Activated naive CD4-positive, alpha-beta T cell treated with anti-CD3 and anti-CD28 coated beads, Interleukin-2, amount 10 ng/mL, durations not matched to agents 7 days and 5 days (primary cell): ENCODE measurements around the gene NANOS3.

Experiments used
- CTCF ChIA-PET: fragments of 350-600 bp; sonication (Branson Sonifier 250); formaldehyde crosslinking; loops from one replicate; lab custom pipeline; 2021; ENCODE audit warnings: antibody characterized with exemption; lab: Charles Lee
- DNase-seq: peaks from one replicate; pipeline ENCODE4 v3.0.0-alpha.2; 2020
- H3K27ac Mint-ChIP-seq: one replicate; pipeline ENCODE4 v1.8.0; 2021; ENCODE audit warnings: mild to moderate bottlenecking, moderate library complexity, mixed read lengths
- H3K27me3 Mint-ChIP-seq: one replicate; pipeline ENCODE4 v1.8.0; 2021; ENCODE audit warnings: mild to moderate bottlenecking, mixed read lengths
- H3K36me3 Mint-ChIP-seq: one replicate; pipeline ENCODE4 v1.8.0; 2021; ENCODE audit warnings: mixed read lengths
- H3K4me1 Mint-ChIP-seq: one replicate; pipeline ENCODE4 v1.8.0; 2021; ENCODE audit warnings: mixed read lengths
- H3K4me3 Mint-ChIP-seq: one replicate; pipeline ENCODE4 v1.8.0; 2021; ENCODE audit warnings: mild to moderate bottlenecking, moderate library complexity, mixed read lengths
- H3K9me3 Mint-ChIP-seq: one replicate; pipeline ENCODE4 v1.8.0; 2021; ENCODE audit warnings: mixed read lengths

The NANOS3 gene

GRCh38 chr19:13864667-13865570 is 12.0 kb upstream of the NANOS3 start:
- Mint-ChIP-seq H3K27ac (no peak overlapping the region), H3K4me1 (peaks cover 39% of the 10 kb centered on the region), H3K9me3 (no peaks in the 10 kb centered on the region), H3K4me3 (peak overlapping the region; percentile 61), H3K27me3 (peaks cover 88% of the 10 kb centered on the region), H3K36me3 (peaks cover 2% of the 10 kb centered on the region)
- CTCF ChIA-PET = interaction anchor here (1.5 to 5.2 kb wide), 3 partner anchors 28 to 275 kb away, joined by 4 to 150 read pairs (median 15); no protein-coding TSS in a partner anchor
- peak; percentile 46 for DNase-seq

GRCh38 chr19:13865571-13866462 is 11.1 kb upstream of the NANOS3 start:
- CTCF ChIA-PET = interaction anchor here (5.2 kb wide), 1 partner anchor 80 kb away, joined by 150 read pairs; no protein-coding TSS in a partner anchor

GRCh38 chr19:13866463-13867046 is 10.4 kb upstream of the NANOS3 start:
- peaks cover 94% of the 10 kb centered on the region for H3K27me3 Mint-ChIP-seq
- no peak for DNase-seq
- peak overlapping the region; percentile 73 for H3K4me3 Mint-ChIP-seq
- H3K36me3 Mint-ChIP-seq = peaks cover 2% of the 10 kb centered on the region
- H3K27ac Mint-ChIP-seq = no peak overlapping the region
- peaks cover 27% of the 10 kb centered on the region for H3K4me1 Mint-ChIP-seq
- CTCF ChIA-PET = no interaction called here
- H3K9me3 Mint-ChIP-seq = no peaks in the 10 kb centered on the region

More at GRCh38 chr19:13865571-13866462, 11.1 kb upstream of the NANOS3 start:
- Mint-ChIP-seq H3K27me3 (peaks cover 88% of the 10 kb centered on the region), H3K9me3 (no peaks in the 10 kb centered on the region), H3K27ac (no peak overlapping the region), H3K4me3 (peak overlapping the region; percentile 73), H3K4me1 (peaks cover 35% of the 10 kb centered on the region), H3K36me3 (peaks cover 2% of the 10 kb centered on the region)
- peak; percentile 38 for DNase-seq

- no peak for DNase-seq
- Mint-ChIP-seq H3K27me3 (peaks cover 89% of the 10 kb centered on the region), H3K9me3 (no peaks in the 10 kb centered on the region), H3K36me3 (peaks cover 2% of the 10 kb centered on the region), H3K4me3 (no peak overlapping the region), H3K27ac (no peak overlapping the region), H3K4me1 (peaks cover 17% of the 10 kb centered on the region)
- CTCF ChIA-PET = interaction anchor here (1.3 kb wide), 1 partner anchor 85 kb away, joined by 3 read pairs; no protein-coding TSS in a partner anchor
Measured at GRCh38 chr19:13868663-13869062, 8.3 kb upstream of the NANOS3 start.

GRCh38 chr19:13869281-13869680 is 7.7 kb upstream of the NANOS3 start:
- Mint-ChIP-seq H3K4me3 (no peak overlapping the region), H3K27ac (no peak overlapping the region), H3K9me3 (no peaks in the 10 kb centered on the region), H3K4me1 (peaks cover 18% of the 10 kb centered on the region), H3K36me3 (peaks cover 2% of the 10 kb centered on the region), H3K27me3 (peaks cover 89% of the 10 kb centered on the region)
- CTCF ChIA-PET = interaction anchor here (1.3 kb wide), 1 partner anchor 86 kb away, joined by 3 read pairs; no protein-coding TSS in a partner anchor
- DNase-seq = no peak

GRCh38 chr19:13870873-13871272 is 6.1 kb upstream of the NANOS3 start:
- peaks cover 88% of the 10 kb centered on the region for H3K27me3 Mint-ChIP-seq
- no peak overlapping the region for H3K27ac Mint-ChIP-seq
- CTCF ChIA-PET = interaction anchor here (1.2 to 1.5 kb wide), 2 partner anchors 9 to 479 kb away, joined by 3 read pairs; no protein-coding TSS in a partner anchor
- peaks cover 2% of the 10 kb centered on the region for H3K36me3 Mint-ChIP-seq
- H3K4me1 Mint-ChIP-seq = peaks cover 15% of the 10 kb centered on the region
- no peak for DNase-seq
- no peak overlapping the region for H3K4me3 Mint-ChIP-seq
- no peaks in the 10 kb centered on the region for H3K9me3 Mint-ChIP-seq

- peaks cover 76% of the 10 kb centered on the region for H3K27me3 Mint-ChIP-seq
- CTCF ChIA-PET = interaction anchor here (0.6 to 1.5 kb wide), 4 partner anchors 10 to 203 kb away, joined by 3 read pairs; no protein-coding TSS in a partner anchor
- H3K27ac Mint-ChIP-seq = no peak overlapping the region
- H3K4me3 Mint-ChIP-seq = peak overlapping the region; percentile 60
- no peaks in the 10 kb centered on the region for H3K9me3 Mint-ChIP-seq
- H3K4me1 Mint-ChIP-seq = peaks cover 8% of the 10 kb centered on the region
- no peaks in the 10 kb centered on the region for H3K36me3 Mint-ChIP-seq
- DNase-seq = no peak
Measured at GRCh38 chr19:13872339-13872694, 4.6 kb upstream of the NANOS3 start.

GRCh38 chr19:13872695-13873389 is 4.1 kb upstream of the NANOS3 start:
- peak; percentile 66 for DNase-seq
- no peaks in the 10 kb centered on the region for H3K9me3 Mint-ChIP-seq
- H3K27ac Mint-ChIP-seq = no peak overlapping the region
- H3K36me3 Mint-ChIP-seq = no peaks in the 10 kb centered on the region
- peak overlapping the region; percentile 60 for H3K4me3 Mint-ChIP-seq
- peaks cover 70% of the 10 kb centered on the region for H3K27me3 Mint-ChIP-seq
- CTCF ChIA-PET = interaction anchor here (0.9 to 1.5 kb wide), 4 partner anchors 10 to 203 kb away, joined by 3 to 4 read pairs (median 3); no protein-coding TSS in a partner anchor
- H3K4me1 Mint-ChIP-seq = peaks cover 8% of the 10 kb centered on the region

GRCh38 chr19:13873834-13874515 is 3.0 kb upstream of the NANOS3 start:
- Mint-ChIP-seq H3K36me3 (no peaks in the 10 kb centered on the region), H3K27me3 (peaks cover 65% of the 10 kb centered on the region), H3K4me3 (peak overlapping the region; percentile 5), H3K27ac (no peak overlapping the region), H3K4me1 (peaks cover 8% of the 10 kb centered on the region), H3K9me3 (no peaks in the 10 kb centered on the region)
- CTCF ChIA-PET = interaction anchor here (0.6 to 1.3 kb wide), 3 partner anchors 35 to 856 kb away, joined by 3 read pairs; no protein-coding TSS in a partner anchor
- DNase-seq = no peak

GRCh38 chr19:13875824-13876223 is 1.1 kb upstream of the NANOS3 start:
- Mint-ChIP-seq H3K36me3 (no peaks in the 10 kb centered on the region), H3K4me3 (no peak overlapping the region), H3K27ac (no peak overlapping the region), H3K9me3 (no peaks in the 10 kb centered on the region), H3K27me3 (peaks cover 54% of the 10 kb centered on the region), H3K4me1 (peaks cover 22% of the 10 kb centered on the region)
- CTCF ChIA-PET = interaction anchor here (1.0 to 1.6 kb wide), 4 partner anchors 196 to 239 kb away, joined by 3 to 7 read pairs (median 5); partner anchors contain the start of gene MISP3
- DNase-seq = no peak

GRCh38 chr19:13877303-13877702 is 369 bp downstream of the NANOS3 start:
- H3K9me3 Mint-ChIP-seq = no peaks in the 10 kb centered on the region
- H3K27me3 Mint-ChIP-seq = peaks cover 39% of the 10 kb centered on the region
- H3K4me1 Mint-ChIP-seq = peaks cover 37% of the 10 kb centered on the region
- no peak overlapping the region for H3K4me3 Mint-ChIP-seq
- H3K36me3 Mint-ChIP-seq = no peaks in the 10 kb centered on the region
- CTCF ChIA-PET = interaction anchor here (0.8 to 2.7 kb wide), 2 partner anchors 171 to 199 kb away, joined by 3 to 17 read pairs; no protein-coding TSS in a partner anchor
- H3K27ac Mint-ChIP-seq = no peak overlapping the region
- no peak for DNase-seq
